ENCODE results near the gene CCDC30.

- no peak for TF ChIP-seq TAF1 (IDR thresholded peaks at IDR 0.05; ENCODE audit: low read depth)
- TF ChIP-seq EP300 (IDR thresholded peaks at IDR 0.05; ENCODE audit: borderline replicate concordance): no peak
- no peak for TF ChIP-seq MAX (IDR thresholded peaks at IDR 0.05)
- no peak for TF ChIP-seq CEBPB (IDR thresholded peaks at IDR 0.05)
Measured at GRCh38 chr1:42442662-42443061, 20.4 kb upstream of the CCDC30 start.

Measured in Ishikawa (cell line).